H9 (cell line): ENCODE results near the gene LST1. TPM values are rescaled to one million over a fixed set of nuclear protein-coding genes. Genes with fewer than 3 reads are reported as not detected.

ENCODE experiments used
- DNase-seq: peaks from one replicate; pipeline ENCODE4 v3.0.0-alpha.2; 2017
- H2AFZ ChIP-seq: one replicate; pipeline ENCODE4 v1.6.1; 2013; ENCODE audit warnings: mild to moderate bottlenecking, low read length, control low read depth, moderate library complexity
- H2AK5ac ChIP-seq: 2 replicates; pipeline ENCODE4 v1.6.1; 2013; ENCODE audit warnings: low read length, control low read depth, mixed read lengths; ENCODE audit not compliant: insufficient read length
- H2BK120ac ChIP-seq: one replicate; pipeline ENCODE4 v1.6.1; 2013; ENCODE audit warnings: low read depth, mild to moderate bottlenecking, low read length, control low read depth, inconsistent platforms; ENCODE audit not compliant: poor library complexity, severe bottlenecking
- H2BK12ac ChIP-seq: 2 replicates; pipeline ENCODE4 v1.6.1; 2013; ENCODE audit warnings: low read length, control low read depth, mixed read lengths, low read depth; ENCODE audit not compliant: insufficient read length
- H2BK15ac ChIP-seq: 2 replicates; pipeline ENCODE4 v1.6.1; 2013; ENCODE audit warnings: low read depth, low read length, control low read depth
- H2BK20ac ChIP-seq: one replicate; pipeline ENCODE4 v1.6.1; 2013; ENCODE audit warnings: low read depth, mild to moderate bottlenecking, low read length, control low read depth, inconsistent platforms; ENCODE audit not compliant: poor library complexity, severe bottlenecking
- H2BK5ac ChIP-seq: 2 replicates; pipeline ENCODE4 v1.6.1; 2013; ENCODE audit warnings: low read length, control low read depth, mixed read lengths; ENCODE audit not compliant: insufficient read length
- H3K14ac ChIP-seq: 2 replicates; pipeline ENCODE4 v1.6.1; 2013; ENCODE audit warnings: low read length, control low read depth; ENCODE audit not compliant: insufficient read depth
- H3K18ac ChIP-seq: 2 replicates; pipeline ENCODE4 v1.6.1; 2013; ENCODE audit warnings: low read depth, mild to moderate bottlenecking, mixed read lengths, low read length, control low read depth; ENCODE audit not compliant: insufficient read length
- H3K23ac ChIP-seq: 2 replicates; pipeline ENCODE4 v1.6.1; 2013; ENCODE audit warnings: low read length, control low read depth, mixed read lengths, low read depth; ENCODE audit not compliant: insufficient read length
- H3K23me2 ChIP-seq: 2 replicates; pipeline ENCODE4 v1.6.1; 2013; ENCODE audit warnings: low read depth, mild to moderate bottlenecking, mixed read lengths, low read length, control low read depth; ENCODE audit not compliant: insufficient read length, poor library complexity, severe bottlenecking
- H3K27ac ChIP-seq: 2 replicates; pipeline ENCODE4 v1.5.1; 2013; ENCODE audit warnings: low read length, control low read depth, mixed read lengths, low read depth; ENCODE audit not compliant: insufficient read length
- H3K27me3 ChIP-seq: 2 replicates; pipeline ENCODE4 v1.6.1; 2013; ENCODE audit warnings: low read length, control low read depth, inconsistent platforms; ENCODE audit not compliant: insufficient read depth
- H3K4ac ChIP-seq: 2 replicates; pipeline ENCODE4 v1.6.1; 2013; ENCODE audit warnings: low read depth, mild to moderate bottlenecking, control low read depth, inconsistent platforms, low read length, moderate library complexity
- H3K4me1 ChIP-seq: 2 replicates; pipeline ENCODE4 v1.6.1; 2013; ENCODE audit warnings: low read length, control low read depth, inconsistent platforms; ENCODE audit not compliant: insufficient read depth
- H3K4me2 ChIP-seq: 2 replicates; pipeline ENCODE4 v1.6.1; 2013; ENCODE audit warnings: low read length, control low read depth, mixed read lengths; ENCODE audit not compliant: insufficient read length, insufficient read depth
- H3K56ac ChIP-seq: 2 replicates; pipeline ENCODE4 v1.6.1; 2013; ENCODE audit warnings: low read depth, mild to moderate bottlenecking, mixed read lengths, low read length, control low read depth; ENCODE audit not compliant: insufficient read length
- H3K79me1 ChIP-seq: 2 replicates; pipeline ENCODE4 v1.6.1; 2013; ENCODE audit warnings: low read depth, mild to moderate bottlenecking, moderate library complexity, low read length, control low read depth, inconsistent platforms; ENCODE audit not compliant: insufficient read depth, poor library complexity, severe bottlenecking
- H3K79me2 ChIP-seq: 2 replicates; pipeline ENCODE4 v1.6.1; 2013; ENCODE audit warnings: low read length, control low read depth, inconsistent platforms; ENCODE audit not compliant: insufficient read depth
- H3K9ac ChIP-seq: 2 replicates; pipeline ENCODE4 v1.6.1; 2013; ENCODE audit warnings: low read length, control low read depth, mixed read lengths; ENCODE audit not compliant: insufficient read length; ENCODE audit errors: extremely low read depth
- H3K9me3 ChIP-seq: one replicate; pipeline ENCODE4 v1.6.1; 2013; ENCODE audit warnings: low read depth, low read length, inconsistent platforms; ENCODE audit not compliant: control insufficient read depth
- H3T11ph ChIP-seq: one replicate; pipeline ENCODE4 v1.6.1; 2013; ENCODE audit warnings: mild to moderate bottlenecking, low read length, control low read depth, inconsistent platforms
- H4K20me1 ChIP-seq: one replicate; pipeline ENCODE4 v1.6.1; 2013; ENCODE audit not compliant: control insufficient read depth, insufficient read length, insufficient read depth
- H4K5ac ChIP-seq: 2 replicates; pipeline ENCODE4 v1.6.1; 2013; ENCODE audit warnings: low read depth, mild to moderate bottlenecking, mixed read lengths, low read length, control low read depth; ENCODE audit not compliant: insufficient read length
- H4K8ac ChIP-seq: replicated peaks from 2 replicates; pipeline ENCODE4 v1.6.1; 2013; ENCODE audit warnings: low read length, control low read depth, mixed read lengths, low read depth; ENCODE audit not compliant: insufficient read length
- H4K91ac ChIP-seq: 2 replicates; pipeline ENCODE4 v1.6.1; 2013; ENCODE audit warnings: low read depth, mild to moderate bottlenecking, moderate library complexity, mixed read lengths, low read length, control low read depth; ENCODE audit not compliant: insufficient read length
- H3K27ac Mint-ChIP-seq, 3 experiments: 2 replicates in 2 of 3; 3 replicates in 1 of 3; pipeline ENCODE4 v1.8.0; 2020 to 2021; ENCODE audit warnings: mixed read lengths in 3 of 3, mild to moderate bottlenecking in 1 of 3, moderate library complexity in 1 of 3
- H3K27me3 Mint-ChIP-seq: 2 replicates; pipeline ENCODE4 v1.8.0; 2021; ENCODE audit warnings: low read depth, mild to moderate bottlenecking, moderate library complexity, mixed read lengths
- H3K36me3 Mint-ChIP-seq, 3 experiments: 2 replicates in 2 of 3; 3 replicates in 1 of 3; pipeline ENCODE4 v1.8.0; 2020 to 2021; ENCODE audit warnings: low read depth in 3 of 3, mixed read lengths in 3 of 3; ENCODE audit not compliant: insufficient read depth in 1 of 3
- H3K4me1 Mint-ChIP-seq, 2 experiments: 2 replicates each; pipeline ENCODE4 v1.8.0; 2020; ENCODE audit warnings: mixed read lengths in 2 of 2
- H3K4me3 Mint-ChIP-seq, 2 experiments: 2 replicates in 1 of 2; 3 replicates in 1 of 2; pipeline ENCODE4 v1.8.0; 2020 to 2021; ENCODE audit warnings: mild to moderate bottlenecking in 2 of 2, mixed read lengths in 2 of 2, moderate library complexity in 1 of 2
- H3K9me3 Mint-ChIP-seq, 2 experiments: 2 replicates in 1 of 2; 3 replicates in 1 of 2; pipeline ENCODE4 v1.8.0; 2020; ENCODE audit warnings: mild to moderate bottlenecking in 2 of 2, mixed read lengths in 2 of 2, moderate library complexity in 1 of 2
- CTCF ChIP-seq: fragments of 200-600 bp; sonication (generic); conservative IDR thresholded peaks from 3 replicates; pipeline ENCODE4 v1.8.0; 2021; ENCODE audit warnings: antibody characterized with exemption, mild to moderate bottlenecking
- WGBS: extraction: QIAGEN DNeasy Blood & Tissue Kit; methylation state at CpG from one replicate; pipeline ENCODE4 v1.1.7; 2013; ENCODE audit warnings: missing lambda C conversion rate, low lambda C conversion rate, mixed read lengths; ENCODE audit not compliant: insufficient read length; ENCODE audit errors: extremely low coverage; 5-methylcytosine and 5-hydroxymethylcytosine counted together
- total RNA-seq: library from RNA; stranded (reverse); gene quantifications from 2 replicates; pipeline ENCODE4 v1.2.1, GENCODE V29; 2021

The LST1 gene
- total RNA-seq, 1 experiment from 2014 or later, result not detected

DNA sequence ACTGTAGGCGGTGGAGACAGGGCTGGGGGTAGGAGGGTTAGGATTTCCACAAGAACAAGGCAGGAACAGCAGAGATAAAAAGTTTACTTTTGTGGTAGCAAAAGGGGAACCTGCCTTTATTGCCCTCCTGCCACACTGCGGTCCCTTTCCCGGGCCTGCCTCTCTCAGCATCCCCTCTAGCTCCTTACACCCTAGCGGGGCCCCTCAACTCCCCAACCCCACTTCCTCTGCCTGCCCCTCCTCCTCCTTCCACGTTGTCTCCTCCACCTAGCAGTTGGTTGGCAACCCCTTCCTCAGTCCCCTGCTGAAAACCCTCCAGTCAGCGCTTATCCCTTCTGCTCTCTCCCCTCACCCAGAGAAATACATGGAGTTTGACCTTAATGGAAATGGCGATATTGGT, 29.7 kb downstream of the LST1 start:
- Mint-ChIP-seq H3K27ac (peak overlapping the region in 2 of 3 experiments; percentile 34 to 94; a peak in 4 of 7 replicates), H3K4me1 (peaks cover 19 to 26% of the 10 kb centered on the region in 2 experiments), H3K27me3 (no peaks in the 10 kb centered on the region), H3K9me3 (no peaks in the 10 kb centered on the region), H3K36me3 (no peaks in the 10 kb centered on the region; a peak in 1 of 7 replicates), H3K4me3 (peak overlapping the region in 1 of 2 experiments; percentile 29; a peak in 1 of 5 replicates)
- Histone ChIP-seq H4K5ac (no peak overlapping the region), H2BK120ac (no peak overlapping the region), H3K4me2 (no peak overlapping the region), H2BK20ac (no peak overlapping the region), H3K4me1 (peaks cover 14% of the 10 kb centered on the region; the same call in 1 of the 2 replicates), H2BK15ac (no peak overlapping the region), H3K27ac (no peak overlapping the region), H2AFZ (no peak overlapping the region), H2BK5ac (no peak overlapping the region), H2BK12ac (no peak overlapping the region), H3K14ac (no peak overlapping the region), H3K9ac (no peak overlapping the region), H3K23ac (no peak overlapping the region), H3K27me3 (no peaks in the 10 kb centered on the region), H3K9me3 (no peaks in the 10 kb centered on the region), H3K4ac (no peak overlapping the region), H3K56ac (no peak overlapping the region), H4K8ac (no peak overlapping the region), H2AK5ac (no peak overlapping the region), H3K23me2 (no peaks in the 10 kb centered on the region), H3K79me1 (no peaks in the 10 kb centered on the region), H3T11ph (no peak overlapping the region), H3K79me2 (no peaks in the 10 kb centered on the region), H4K91ac (no peak overlapping the region), H4K20me1 (no peaks in the 10 kb centered on the region), H3K18ac (peak overlapping the region; percentile 72)
- TF ChIP-seq CTCF, result no peak
- DNase-seq, result no peak
- WGBS, result no CpG with 5 or more reads among the region's 7 CpGs
